HL-60 (cell line): Measurements from ENCODE around the gene PLEKHN1.

Experiments
- CTCF ChIP-seq: IDR thresholded peaks from one replicate; pipeline ENCODE4 v1.5.1; 2011; ENCODE audit warnings: low read length, control low read depth, inconsistent platforms; ENCODE audit not compliant: insufficient read depth
- GABPA ChIP-seq: IDR thresholded peaks from 2 replicates; pipeline ENCODE4 v1.6.1; 2012; ENCODE audit warnings: low read depth
- POLR2AphosphoS5 ChIP-seq: IDR thresholded peaks from 2 replicates; pipeline ENCODE4 v1.6.1; 2012; ENCODE audit warnings: low read depth
- SPI1 ChIP-seq: IDR thresholded peaks from 2 replicates; pipeline ENCODE4 v1.6.1; 2012; ENCODE audit warnings: low read depth, mild to moderate bottlenecking, borderline replicate concordance

DNA sequence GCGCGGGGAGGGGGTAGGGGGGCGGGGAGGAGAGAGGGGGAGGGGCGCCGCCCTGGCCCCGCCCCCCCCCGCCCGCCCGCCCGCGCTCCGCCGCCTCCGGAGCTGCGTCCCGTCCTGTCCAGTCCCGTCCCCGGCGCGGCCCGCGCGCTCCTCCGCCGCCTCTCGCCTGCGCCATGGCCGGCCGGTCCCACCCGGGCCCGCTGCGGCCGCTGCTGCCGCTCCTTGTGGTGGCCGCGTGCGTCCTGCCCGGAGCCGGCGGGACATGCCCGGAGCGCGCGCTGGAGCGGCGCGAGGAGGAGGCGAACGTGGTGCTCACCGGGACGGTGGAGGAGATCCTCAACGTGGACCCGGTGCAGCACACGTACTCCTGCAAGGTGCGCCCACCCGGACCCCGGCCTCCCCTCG is 53.7 kb downstream of the PLEKHN1 start, which contains the start of gene AGRN:
- TF ChIP-seq POLR2AphosphoS5 (no peak), CTCF (no peak), SPI1 (no peak), GABPA (no peak)
